ENCODE results near the gene TMEFF2.

DNA sequence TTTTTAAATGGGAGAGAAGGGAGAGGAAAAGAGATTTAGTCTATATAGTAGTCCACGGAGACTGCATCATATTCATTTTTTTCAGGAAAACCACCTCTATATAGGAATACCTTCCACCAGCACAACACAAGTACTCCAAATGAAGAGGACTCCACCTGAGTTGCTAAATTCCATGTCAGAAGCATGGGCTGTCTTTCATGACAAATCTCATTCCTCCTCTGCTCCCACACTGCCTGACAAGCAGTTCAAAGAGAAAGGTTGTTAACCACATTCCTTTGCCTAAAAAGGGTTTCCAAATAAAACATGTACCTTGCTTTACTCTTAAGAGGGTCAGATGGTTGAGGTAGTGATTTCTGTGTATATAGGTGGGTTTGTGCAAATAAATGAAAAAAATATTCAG, 122.0 kb downstream of the TMEFF2 start:
- TF ChIP-seq POLR2A (IDR thresholded peaks at IDR 0.05; ENCODE audit: low read depth, low read length) (no peak), TAF1 (IDR thresholded peaks at IDR 0.05; ENCODE audit: borderline replicate concordance, low read depth, low read length) (no peak), POLR2AphosphoS5 (IDR thresholded peaks at IDR 0.05; ENCODE audit: low read depth, low read length) (no peak)
